Esophagus squamous epithelium (tissue), 4 donors: ENCODE measurements around the gene CXCR3.

Experiments used
- POLR2A ChIP-seq, 4 donors: fragments of 450-650 bp; IDR thresholded peaks; one replicate each; pipeline ENCODE4 v1.6.1; 2017; ENCODE audit warnings: antibody characterized with exemption in 4 of 4, mild to moderate bottlenecking in 4 of 4, moderate library complexity in 3 of 4
- TF ChIP-seq, protein P1 (sequence below), 6 experiments: fragments of 450-650 bp in 4 of 6; fragments of 200-600 bp in 2 of 6; sonication (generic) in 2 of 6; IDR thresholded peaks; one replicate each; pipeline ENCODE4 v1.5.1; 2016 to 2019; ENCODE audit warnings: antibody characterized with exemption in 6 of 6, mild to moderate bottlenecking in 4 of 6, moderate library complexity in 4 of 6

DNA sequence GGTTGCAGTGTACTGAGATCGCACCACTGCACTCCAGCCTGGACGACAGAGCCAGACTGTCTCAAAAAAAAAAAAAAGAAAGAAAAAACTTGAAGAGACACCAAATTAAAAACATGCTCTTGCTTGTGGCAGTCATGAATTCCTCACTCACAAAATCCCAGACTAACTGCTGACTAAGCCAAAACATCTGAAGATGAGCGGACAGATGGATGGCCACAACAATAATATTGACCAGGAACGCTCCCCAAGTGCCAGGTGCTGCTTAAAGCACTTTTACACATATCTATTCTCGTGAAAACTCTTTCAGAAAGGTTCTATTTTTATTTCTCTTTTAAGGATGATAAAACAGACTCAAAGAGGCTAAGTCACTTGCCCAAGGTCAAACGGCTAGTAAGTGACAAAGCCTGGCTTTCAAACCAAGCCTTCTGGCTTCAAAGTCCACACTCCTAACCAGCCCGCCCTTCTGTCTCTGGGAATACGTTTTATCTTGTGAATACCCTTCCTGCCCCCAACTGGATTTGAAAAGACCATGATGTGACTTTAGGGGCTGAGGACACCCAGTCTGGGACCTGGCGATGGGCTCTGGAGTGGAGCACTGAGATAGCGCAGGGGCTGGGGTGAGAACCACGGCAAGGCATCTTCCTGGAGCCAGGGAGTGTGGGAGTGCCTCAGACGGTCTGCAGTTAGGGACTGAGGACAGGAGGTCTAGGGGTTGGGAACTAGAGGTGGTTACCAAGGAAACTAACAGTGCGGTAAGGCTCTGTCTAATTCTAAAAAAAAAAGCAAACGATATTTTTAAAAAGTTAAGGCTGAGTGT, 9.5 kb upstream of the CXCR3 start:
- TF ChIP-seq, protein P1, sequence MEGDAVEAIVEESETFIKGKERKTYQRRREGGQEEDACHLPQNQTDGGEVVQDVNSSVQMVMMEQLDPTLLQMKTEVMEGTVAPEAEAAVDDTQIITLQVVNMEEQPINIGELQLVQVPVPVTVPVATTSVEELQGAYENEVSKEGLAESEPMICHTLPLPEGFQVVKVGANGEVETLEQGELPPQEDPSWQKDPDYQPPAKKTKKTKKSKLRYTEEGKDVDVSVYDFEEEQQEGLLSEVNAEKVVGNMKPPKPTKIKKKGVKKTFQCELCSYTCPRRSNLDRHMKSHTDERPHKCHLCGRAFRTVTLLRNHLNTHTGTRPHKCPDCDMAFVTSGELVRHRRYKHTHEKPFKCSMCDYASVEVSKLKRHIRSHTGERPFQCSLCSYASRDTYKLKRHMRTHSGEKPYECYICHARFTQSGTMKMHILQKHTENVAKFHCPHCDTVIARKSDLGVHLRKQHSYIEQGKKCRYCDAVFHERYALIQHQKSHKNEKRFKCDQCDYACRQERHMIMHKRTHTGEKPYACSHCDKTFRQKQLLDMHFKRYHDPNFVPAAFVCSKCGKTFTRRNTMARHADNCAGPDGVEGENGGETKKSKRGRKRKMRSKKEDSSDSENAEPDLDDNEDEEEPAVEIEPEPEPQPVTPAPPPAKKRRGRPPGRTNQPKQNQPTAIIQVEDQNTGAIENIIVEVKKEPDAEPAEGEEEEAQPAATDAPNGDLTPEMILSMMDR (IDR thresholded peaks at IDR 0.05): no peak
- TF ChIP-seq POLR2A (IDR thresholded peaks at IDR 0.05): no peak
